Measurements from ENCODE around the gene ANP32A. TPM values are rescaled to one million over a fixed set of nuclear protein-coding genes. Genes with fewer than 3 reads are reported as not detected.
A peak's percentile ranks its signal among the peaks of the same experiment; 100 is the strongest.
"Not testable (repeated sequence)": the region's sequence is repeated elsewhere in the genome, so short reads cannot be mapped to it uniquely, and the experiment has no call there.

Gene ANP32A
- total RNA-seq, 1 donor from 2014 or later, result 65.2 TPM

GRCh38 chr15:68767833-68768232 is 52.9 kb downstream of the ANP32A start:
- no peaks in the 10 kb centered on the region for H3K9me3 ChIP-seq (ENCODE audit: control insufficient read depth in 3 of 3, low read length in 3 of 3)
- peaks cover 0 to 3% (median 0%) of the 10 kb centered on the region in 3 donors for H3K4me1 ChIP-seq (ENCODE audit: control insufficient read depth in 3 of 3, insufficient read depth in 3 of 3, low read length in 3 of 3)
- H3K4me3 ChIP-seq (ENCODE audit: low read length in 3 of 3), result no peak overlapping the region
- H3K27me3 ChIP-seq (ENCODE audit: control insufficient read depth in 3 of 3, insufficient read depth in 3 of 3, low read length in 3 of 3), result no peaks in the 10 kb centered on the region
- no peak overlapping the region for H3K27ac ChIP-seq (ENCODE audit: low read depth, low read length)
- no peaks in the 10 kb centered on the region for H3K36me3 ChIP-seq (ENCODE audit: control insufficient read depth in 3 of 3, insufficient read depth in 3 of 3, low read length in 3 of 3)
- no peak overlapping the region for H3K9ac ChIP-seq (ENCODE audit: low read depth in 1 of 3, low read length in 3 of 3)

GRCh38 chr15:68765602-68766368 is 54.9 kb downstream of the ANP32A start:
- H3K27me3 ChIP-seq (ENCODE audit: control insufficient read depth in 3 of 3, insufficient read depth in 3 of 3, low read length in 3 of 3), result no peaks in the 10 kb centered on the region
- no peak overlapping the region for H3K27ac ChIP-seq (ENCODE audit: low read depth, low read length)
- peaks cover 0 to 3% (median 0%) of the 10 kb centered on the region in 3 donors for H3K4me1 ChIP-seq (ENCODE audit: control insufficient read depth in 3 of 3, insufficient read depth in 3 of 3, low read length in 3 of 3)
- no peak overlapping the region for H3K9ac ChIP-seq (ENCODE audit: low read depth in 1 of 3, low read length in 3 of 3)
- no peaks in the 10 kb centered on the region for H3K36me3 ChIP-seq (ENCODE audit: control insufficient read depth in 3 of 3, insufficient read depth in 3 of 3, low read length in 3 of 3)
- H3K4me3 ChIP-seq (ENCODE audit: low read length in 3 of 3), result no peak overlapping the region
- no peaks in the 10 kb centered on the region for H3K9me3 ChIP-seq (ENCODE audit: control insufficient read depth in 3 of 3, low read length in 3 of 3)

GRCh38 chr15:68764090-68764489 is 56.6 kb downstream of the ANP32A start:
- no peaks in the 10 kb centered on the region for H3K36me3 ChIP-seq (ENCODE audit: control insufficient read depth in 3 of 3, insufficient read depth in 3 of 3, low read length in 3 of 3)
- no peak overlapping the region for H3K27ac ChIP-seq (ENCODE audit: low read depth, low read length)
- no peak overlapping the region for H3K9ac ChIP-seq (ENCODE audit: low read depth in 1 of 3, low read length in 3 of 3)
- H3K4me1 ChIP-seq (ENCODE audit: control insufficient read depth in 3 of 3, insufficient read depth in 3 of 3, low read length in 3 of 3), result peaks cover 0 to 3% (median 0%) of the 10 kb centered on the region in 3 donors
- no peak overlapping the region for H3K4me3 ChIP-seq (ENCODE audit: low read length in 3 of 3)
- no peaks in the 10 kb centered on the region for H3K27me3 ChIP-seq (ENCODE audit: control insufficient read depth in 3 of 3, insufficient read depth in 3 of 3, low read length in 3 of 3)
- H3K9me3 ChIP-seq (ENCODE audit: control insufficient read depth in 3 of 3, low read length in 3 of 3), result no peaks in the 10 kb centered on the region

GRCh38 chr15:68763063-68763462 is 57.6 kb downstream of the ANP32A start:
- Histone ChIP-seq H3K27ac (ENCODE audit: low read depth, low read length) (no peak overlapping the region), H3K27me3 (ENCODE audit: control insufficient read depth in 3 of 3, insufficient read depth in 3 of 3, low read length in 3 of 3) (no peaks in the 10 kb centered on the region)

GRCh38 chr15:68759982-68760579 is 60.6 kb downstream of the ANP32A start:
- not testable (repeated sequence) for H3K4me3 ChIP-seq (ENCODE audit: low read length in 3 of 3); H3K27me3 ChIP-seq (ENCODE audit: control insufficient read depth in 3 of 3, insufficient read depth in 3 of 3, low read length in 3 of 3)

More at GRCh38 chr15:68763063-68763462, 57.6 kb downstream of the ANP32A start:
- Histone ChIP-seq H3K9me3 (ENCODE audit: control insufficient read depth in 3 of 3, low read length in 3 of 3) (no peaks in the 10 kb centered on the region), H3K36me3 (ENCODE audit: control insufficient read depth in 3 of 3, insufficient read depth in 3 of 3, low read length in 3 of 3) (no peaks in the 10 kb centered on the region), H3K9ac (ENCODE audit: low read depth in 1 of 3, low read length in 3 of 3) (no peak overlapping the region), H3K4me3 (ENCODE audit: low read length in 3 of 3) (no peak overlapping the region), H3K4me1 (ENCODE audit: control insufficient read depth in 3 of 3, insufficient read depth in 3 of 3, low read length in 3 of 3) (peaks cover 0 to 3% (median 0%) of the 10 kb centered on the region in 3 donors)

GRCh38 chr15:68755731-68756130 is 65.0 kb downstream of the ANP32A start:
- Histone ChIP-seq H3K27me3 (ENCODE audit: control insufficient read depth in 3 of 3, insufficient read depth in 3 of 3, low read length in 3 of 3) (no peaks in the 10 kb centered on the region), H3K4me1 (ENCODE audit: control insufficient read depth in 3 of 3, insufficient read depth in 3 of 3, low read length in 3 of 3) (no peaks in the 10 kb centered on the region), H3K9me3 (ENCODE audit: control insufficient read depth in 3 of 3, low read length in 3 of 3) (no peaks in the 10 kb centered on the region), H3K4me3 (ENCODE audit: low read length in 3 of 3) (no peak overlapping the region), H3K9ac (ENCODE audit: low read depth in 1 of 3, low read length in 3 of 3) (no peak overlapping the region), H3K36me3 (ENCODE audit: control insufficient read depth in 3 of 3, insufficient read depth in 3 of 3, low read length in 3 of 3) (no peaks in the 10 kb centered on the region), H3K27ac (ENCODE audit: low read depth, low read length) (no peak overlapping the region)

More at GRCh38 chr15:68759982-68760579, 60.6 kb downstream of the ANP32A start:
- not testable (repeated sequence) for H3K9ac ChIP-seq (ENCODE audit: low read depth in 1 of 3, low read length in 3 of 3); H3K27ac ChIP-seq (ENCODE audit: low read depth, low read length); H3K4me1 ChIP-seq (ENCODE audit: control insufficient read depth in 3 of 3, insufficient read depth in 3 of 3, low read length in 3 of 3); H3K36me3 ChIP-seq (ENCODE audit: control insufficient read depth in 3 of 3, insufficient read depth in 3 of 3, low read length in 3 of 3); H3K9me3 ChIP-seq (ENCODE audit: control insufficient read depth in 3 of 3, low read length in 3 of 3)

GRCh38 chr15:68751622-68752021 is 69.1 kb downstream of the ANP32A start:
- H3K27ac ChIP-seq (ENCODE audit: low read depth, low read length), result no peak overlapping the region
- H3K36me3 ChIP-seq (ENCODE audit: control insufficient read depth in 3 of 3, insufficient read depth in 3 of 3, low read length in 3 of 3), result no peaks in the 10 kb centered on the region
- H3K27me3 ChIP-seq (ENCODE audit: control insufficient read depth in 3 of 3, insufficient read depth in 3 of 3, low read length in 3 of 3), result no peaks in the 10 kb centered on the region
- H3K9me3 ChIP-seq (ENCODE audit: control insufficient read depth in 3 of 3, low read length in 3 of 3), result peaks cover 0 to 2% (median 0%) of the 10 kb centered on the region in 3 donors
- no peak overlapping the region for H3K4me3 ChIP-seq (ENCODE audit: low read length in 3 of 3)
- no peak overlapping the region for H3K9ac ChIP-seq (ENCODE audit: low read depth in 1 of 3, low read length in 3 of 3)
- no peaks in the 10 kb centered on the region for H3K4me1 ChIP-seq (ENCODE audit: control insufficient read depth in 3 of 3, insufficient read depth in 3 of 3, low read length in 3 of 3)

- no peaks in the 10 kb centered on the region for H3K27me3 ChIP-seq (ENCODE audit: control insufficient read depth in 3 of 3, insufficient read depth in 3 of 3, low read length in 3 of 3)
- no peaks in the 10 kb centered on the region for H3K4me1 ChIP-seq (ENCODE audit: control insufficient read depth in 3 of 3, insufficient read depth in 3 of 3, low read length in 3 of 3)
- peak overlapping the region in 1 of 3 donors; percentile 38 for H3K4me3 ChIP-seq (ENCODE audit: low read length in 3 of 3)
- H3K9me3 ChIP-seq (ENCODE audit: control insufficient read depth in 3 of 3, low read length in 3 of 3), result peaks cover 0 to 2% (median 0%) of the 10 kb centered on the region in 3 donors
- no peaks in the 10 kb centered on the region for H3K36me3 ChIP-seq (ENCODE audit: control insufficient read depth in 3 of 3, insufficient read depth in 3 of 3, low read length in 3 of 3)
- no peak overlapping the region for H3K9ac ChIP-seq (ENCODE audit: low read depth in 1 of 3, low read length in 3 of 3)
- H3K27ac ChIP-seq (ENCODE audit: low read depth, low read length), result no peak overlapping the region
Observed at GRCh38 chr15:68749793-68750192, 70.9 kb downstream of the ANP32A start.

GRCh38 chr15:68749365-68749764 is 71.3 kb downstream of the ANP32A start:
- Histone ChIP-seq H3K9me3 (ENCODE audit: control insufficient read depth in 3 of 3, low read length in 3 of 3) (peaks cover 0 to 2% (median 0%) of the 10 kb centered on the region in 3 donors), H3K4me1 (ENCODE audit: control insufficient read depth in 3 of 3, insufficient read depth in 3 of 3, low read length in 3 of 3) (no peaks in the 10 kb centered on the region), H3K27me3 (ENCODE audit: control insufficient read depth in 3 of 3, insufficient read depth in 3 of 3, low read length in 3 of 3) (no peaks in the 10 kb centered on the region), H3K27ac (ENCODE audit: low read depth, low read length) (no peak overlapping the region), H3K36me3 (ENCODE audit: control insufficient read depth in 3 of 3, insufficient read depth in 3 of 3, low read length in 3 of 3) (no peaks in the 10 kb centered on the region), H3K9ac (ENCODE audit: low read depth in 1 of 3, low read length in 3 of 3) (no peak overlapping the region), H3K4me3 (ENCODE audit: low read length in 3 of 3) (no peak overlapping the region)

- H3K9me3 ChIP-seq (ENCODE audit: control insufficient read depth in 3 of 3, low read length in 3 of 3), result no peaks in the 10 kb centered on the region
- H3K27me3 ChIP-seq (ENCODE audit: control insufficient read depth in 3 of 3, insufficient read depth in 3 of 3, low read length in 3 of 3), result no peaks in the 10 kb centered on the region
- H3K27ac ChIP-seq (ENCODE audit: low read depth, low read length), result no peak overlapping the region
- no peaks in the 10 kb centered on the region for H3K36me3 ChIP-seq (ENCODE audit: control insufficient read depth in 3 of 3, insufficient read depth in 3 of 3, low read length in 3 of 3)
- no peak overlapping the region for H3K9ac ChIP-seq (ENCODE audit: low read depth in 1 of 3, low read length in 3 of 3)
- no peak overlapping the region for H3K4me3 ChIP-seq (ENCODE audit: low read length in 3 of 3)
- no peaks in the 10 kb centered on the region for H3K4me1 ChIP-seq (ENCODE audit: control insufficient read depth in 3 of 3, insufficient read depth in 3 of 3, low read length in 3 of 3)
Observed at GRCh38 chr15:68743256-68743655, 77.4 kb downstream of the ANP32A start.

Data from skeletal muscle tissue (tissue), 4 donors.